Lower lobe of right lung (tissue), 2 donors: Measurements from ENCODE around the gene BACH2. TPM values are rescaled to one million over a fixed set of nuclear protein-coding genes. Genes with fewer than 3 reads are reported as not detected.

Source experiments
- ATAC-seq, 2 donors: fragments of 200-7000 bp; cut with Tn5 transposase; one replicate each; pipeline ENCODE4 v1.9.1; 2020 to 2022; ENCODE audit warnings: mild to moderate bottlenecking in 2 of 2, moderate library complexity in 2 of 2
- DNase-seq: peaks from one replicate; pipeline ENCODE4 v3.0.0-alpha.2; 2020
- H3K27ac ChIP-seq: fragments of 200-600 bp; one replicate; pipeline ENCODE4 v1.8.0; 2022
- H3K27me3 ChIP-seq: fragments of 200-600 bp; one replicate; pipeline ENCODE4 v1.8.0; 2022; ENCODE audit warnings: low read depth
- H3K36me3 ChIP-seq: fragments of 200-600 bp; one replicate; pipeline ENCODE4 v1.8.0; 2022; ENCODE audit warnings: mild to moderate bottlenecking
- H3K4me1 ChIP-seq: fragments of 200-600 bp; one replicate; pipeline ENCODE4 v1.8.0; 2022
- H3K4me3 ChIP-seq: fragments of 200-600 bp; one replicate; pipeline ENCODE4 v1.8.0; 2022; ENCODE audit warnings: mild to moderate bottlenecking
- H3K9me3 ChIP-seq: fragments of 200-600 bp; one replicate; pipeline ENCODE4 v1.8.0; 2022
- intact Hi-C: fragments of 100-400 bp; cut with DNase I; formaldehyde crosslinking; loops from one replicate; pipeline ENCODE4 v1.11.0; 2022
- total RNA-seq: library from RNA; stranded (reverse); fragmentation: NEBNext Ultra II Directional; extraction: Animal tissue kit (Norgen Biotek cat#: 25700); gene quantifications from one replicate; pipeline ENCODE4 v1.2.1, GENCODE V29; 2021
- TF ChIP-seq, protein P1 (sequence below): fragments of 200-600 bp; IDR thresholded peaks from one replicate; pipeline ENCODE4 v1.8.0; 2022; ENCODE audit warnings: antibody characterized with exemption, mild to moderate bottlenecking
- donor health status: DM: no; HTN: yes; CAD: no; lungs with severe emphysema.

Gene BACH2
- total RNA-seq, 1 donor from 2014 or later = 6.3 TPM

DNA sequence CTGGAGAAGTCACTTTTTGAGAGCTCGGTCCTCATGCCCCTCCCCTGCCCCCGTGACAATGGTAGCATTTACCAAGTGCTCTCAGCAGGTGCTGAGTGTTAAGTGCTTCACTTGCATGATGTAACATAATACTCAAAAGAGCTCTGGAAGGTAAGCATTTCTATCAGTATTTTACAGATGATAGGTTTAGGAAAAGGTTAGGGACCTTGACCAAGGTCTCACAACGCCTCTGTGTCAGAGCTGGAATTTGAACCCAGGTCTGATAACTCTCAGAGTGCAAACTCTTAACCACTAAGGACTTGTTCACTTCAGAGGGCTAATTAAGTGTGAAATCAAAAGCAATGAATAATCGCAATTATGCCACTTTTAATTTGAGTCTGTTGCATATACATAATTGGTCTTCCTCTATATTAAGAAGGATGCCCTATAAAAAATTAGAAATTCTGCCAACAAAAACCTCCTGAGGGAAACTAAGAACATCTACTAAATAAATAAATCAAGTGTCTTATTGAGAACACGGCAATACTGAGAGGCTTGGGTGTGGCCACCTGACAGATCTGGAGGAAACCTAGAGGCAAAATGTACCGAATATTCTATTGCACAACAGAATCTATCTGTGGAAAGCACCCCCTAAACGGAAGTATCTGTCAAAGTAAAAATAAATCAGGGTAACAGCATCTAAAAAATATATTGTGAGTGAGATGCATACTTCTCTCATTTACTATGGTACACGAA, 109.8 kb downstream of the BACH2 start:
- DNase-seq (peak; percentile 50), ATAC-seq (peak; percentile 65 to 68)
- intact Hi-C loops = no loop called here
- Histone ChIP-seq H3K27ac (peak overlapping the region; percentile 42), H3K27me3 (no peaks in the 10 kb centered on the region), H3K4me3 (no peak overlapping the region), H3K9me3 (no peaks in the 10 kb centered on the region), H3K36me3 (no peaks in the 10 kb centered on the region), H3K4me1 (peaks cover 50% of the 10 kb centered on the region)
- TF ChIP-seq, protein P1, sequence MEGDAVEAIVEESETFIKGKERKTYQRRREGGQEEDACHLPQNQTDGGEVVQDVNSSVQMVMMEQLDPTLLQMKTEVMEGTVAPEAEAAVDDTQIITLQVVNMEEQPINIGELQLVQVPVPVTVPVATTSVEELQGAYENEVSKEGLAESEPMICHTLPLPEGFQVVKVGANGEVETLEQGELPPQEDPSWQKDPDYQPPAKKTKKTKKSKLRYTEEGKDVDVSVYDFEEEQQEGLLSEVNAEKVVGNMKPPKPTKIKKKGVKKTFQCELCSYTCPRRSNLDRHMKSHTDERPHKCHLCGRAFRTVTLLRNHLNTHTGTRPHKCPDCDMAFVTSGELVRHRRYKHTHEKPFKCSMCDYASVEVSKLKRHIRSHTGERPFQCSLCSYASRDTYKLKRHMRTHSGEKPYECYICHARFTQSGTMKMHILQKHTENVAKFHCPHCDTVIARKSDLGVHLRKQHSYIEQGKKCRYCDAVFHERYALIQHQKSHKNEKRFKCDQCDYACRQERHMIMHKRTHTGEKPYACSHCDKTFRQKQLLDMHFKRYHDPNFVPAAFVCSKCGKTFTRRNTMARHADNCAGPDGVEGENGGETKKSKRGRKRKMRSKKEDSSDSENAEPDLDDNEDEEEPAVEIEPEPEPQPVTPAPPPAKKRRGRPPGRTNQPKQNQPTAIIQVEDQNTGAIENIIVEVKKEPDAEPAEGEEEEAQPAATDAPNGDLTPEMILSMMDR = no peak

DNA sequence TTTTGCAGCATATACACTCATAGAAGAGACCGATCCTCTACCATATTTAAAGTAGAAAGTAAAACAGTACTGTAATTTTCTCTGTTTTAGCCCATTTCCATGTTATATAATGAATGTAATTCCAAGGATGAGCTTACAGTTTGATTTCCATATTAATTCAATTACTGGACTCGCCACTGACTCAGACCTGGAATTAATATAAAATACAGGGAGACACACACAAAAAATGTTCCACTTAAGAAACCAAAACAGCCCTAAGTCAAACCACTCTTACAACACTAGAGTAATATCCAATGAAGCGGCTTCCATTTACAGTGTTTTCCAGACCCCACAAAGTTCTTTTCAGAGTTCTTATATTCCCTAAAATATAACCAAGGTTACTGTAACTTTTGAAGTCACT, 110.6 kb downstream of the BACH2 start:
- Histone ChIP-seq H3K27me3 (no peaks in the 10 kb centered on the region), H3K9me3 (no peaks in the 10 kb centered on the region), H3K36me3 (no peaks in the 10 kb centered on the region), H3K4me3 (no peak overlapping the region), H3K27ac (no peak overlapping the region), H3K4me1 (peaks cover 50% of the 10 kb centered on the region)
- TF ChIP-seq, protein P1 = no peak
- DNase-seq (no peak), ATAC-seq (no peak)
- intact Hi-C loops = no loop called here

DNA sequence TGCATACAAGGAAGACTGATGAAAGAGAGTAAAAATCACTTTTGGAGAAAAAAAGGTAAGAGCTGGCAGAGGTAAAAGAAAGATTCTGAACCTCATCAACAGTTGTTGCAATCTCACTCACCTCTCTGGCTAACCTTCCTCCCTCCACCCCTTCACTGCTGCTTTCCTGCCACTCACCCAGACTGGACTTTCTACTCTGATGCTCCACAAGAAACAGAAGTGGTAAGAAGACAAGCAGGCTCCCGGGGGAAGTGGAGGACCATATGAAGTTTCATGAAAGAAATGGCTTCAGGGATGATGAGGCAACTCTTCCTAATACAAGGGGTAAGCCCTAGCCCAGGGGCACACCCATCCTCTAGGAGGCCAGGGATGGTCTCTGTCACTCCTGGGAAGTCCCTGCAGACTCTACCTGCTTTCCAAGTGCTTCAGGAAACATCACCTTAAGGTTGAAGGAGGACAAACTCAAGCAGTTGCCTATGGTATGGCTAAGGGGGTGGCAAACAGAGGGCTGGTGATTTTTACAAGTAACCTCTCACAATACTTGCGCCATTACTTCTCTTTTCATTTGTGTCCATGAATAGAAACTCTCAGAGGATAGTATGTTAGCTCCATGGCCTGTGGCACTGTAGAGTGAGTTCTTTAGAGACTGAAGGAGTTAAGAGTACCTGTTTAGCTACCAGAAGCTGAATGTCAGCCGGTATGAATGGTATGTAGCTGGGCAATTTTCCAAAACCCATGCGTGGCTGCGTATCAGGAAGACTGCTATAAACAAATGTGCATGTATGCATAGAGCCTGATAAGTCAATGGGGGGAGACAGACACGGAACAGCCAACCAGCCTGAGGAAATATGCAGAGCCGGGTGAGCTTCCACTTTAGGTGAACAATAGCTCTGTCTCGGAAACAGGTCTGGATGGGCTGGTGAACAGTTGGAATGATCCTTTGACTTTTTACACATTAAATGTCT, 112.0 kb downstream of the BACH2 start:
- DNase-seq (no peak), ATAC-seq (peak; percentile 63 to 73)
- TF ChIP-seq, protein P1 = no peak
- peaks cover 50% of the 10 kb centered on the region for H3K4me1 ChIP-seq
- no peaks in the 10 kb centered on the region for H3K27me3 ChIP-seq
- H3K4me3 ChIP-seq = no peak overlapping the region
- no peaks in the 10 kb centered on the region for H3K36me3 ChIP-seq
- no peaks in the 10 kb centered on the region for H3K9me3 ChIP-seq
- H3K27ac ChIP-seq = no peak overlapping the region
- intact Hi-C loops = no loop called here

DNA sequence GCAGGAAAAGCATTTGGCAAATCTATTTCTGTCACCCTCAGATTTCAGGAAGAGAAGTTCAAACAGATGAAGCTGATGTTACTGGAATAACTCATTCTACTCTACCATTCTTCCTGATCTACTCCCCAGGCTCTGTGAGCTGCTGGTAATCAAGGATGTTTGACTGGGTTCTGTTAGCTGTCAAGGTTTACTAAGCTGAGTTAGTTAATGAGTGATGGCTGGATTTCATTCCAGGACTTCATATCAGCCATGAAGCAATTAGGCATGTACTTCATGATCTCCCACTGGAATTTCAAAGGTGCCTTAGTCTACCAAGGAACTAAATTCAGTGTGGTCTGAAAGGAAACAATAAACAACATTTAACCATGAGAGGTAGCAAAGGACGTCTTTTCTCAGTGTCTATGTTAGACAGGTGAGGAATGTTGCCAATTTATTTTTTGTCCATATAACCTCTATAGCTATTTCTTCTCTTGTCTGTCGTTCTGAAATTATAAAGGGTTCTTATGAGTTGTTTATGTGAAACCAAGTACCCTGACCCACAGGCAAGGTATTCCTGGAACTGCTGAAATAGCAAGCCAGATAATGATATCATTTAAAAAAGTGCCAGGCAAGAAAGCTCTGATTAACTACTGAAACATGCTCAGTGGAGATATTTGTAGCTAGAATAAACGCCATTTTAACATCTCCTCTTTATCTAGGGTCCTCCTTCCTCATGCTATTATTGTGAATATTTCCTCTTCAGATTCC, 112.9 kb downstream of the BACH2 start:
- Histone ChIP-seq H3K4me1 (peaks cover 53% of the 10 kb centered on the region), H3K27ac (no peak overlapping the region), H3K27me3 (no peaks in the 10 kb centered on the region), H3K4me3 (no peak overlapping the region), H3K9me3 (no peaks in the 10 kb centered on the region), H3K36me3 (no peaks in the 10 kb centered on the region)
- no peak for DNase-seq
- ATAC-seq = no peak
- TF ChIP-seq, protein P1 = no peak
- intact Hi-C loops = no loop called here

DNA sequence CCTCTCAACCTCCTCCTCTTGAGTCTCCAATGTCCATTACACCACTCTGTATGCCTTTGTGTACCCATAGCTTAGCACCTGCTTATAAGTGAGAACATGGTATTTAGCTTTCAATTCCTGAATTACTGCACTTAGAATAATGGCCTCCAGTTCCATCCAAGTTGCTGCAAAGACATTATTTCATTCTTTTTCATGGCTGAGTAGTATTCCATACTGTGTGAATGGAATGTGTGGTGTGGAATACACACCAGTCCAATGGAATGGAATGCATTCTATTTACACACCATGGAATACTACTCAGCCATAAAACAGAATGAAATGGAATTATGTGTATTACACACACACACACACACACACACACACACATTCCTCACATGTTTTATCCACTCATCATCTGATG, 116.1 kb downstream of the BACH2 start:
- Histone ChIP-seq H3K4me1 (peaks cover 47% of the 10 kb centered on the region), H3K36me3 (no peaks in the 10 kb centered on the region), H3K9me3 (no peaks in the 10 kb centered on the region), H3K4me3 (no peak overlapping the region), H3K27ac (no peak overlapping the region), H3K27me3 (no peaks in the 10 kb centered on the region)
- DNase-seq (no peak), ATAC-seq (no peak)
- TF ChIP-seq, protein P1 = no peak
- intact Hi-C loops = no loop called here
